B cell (primary cell): ENCODE results near the gene VPS41. TPM values are rescaled to one million over a fixed set of nuclear protein-coding genes. Genes with fewer than 3 reads are reported as not detected.

Experiments
- ATAC-seq: fragments of 200-7000 bp; cut with Tn5 transposase; one replicate; pipeline ENCODE4 v1.10.0; 2021; ENCODE audit warnings: low read depth, mild to moderate bottlenecking, moderate number of reproducible peaks, moderate library complexity
- CTCF ChIA-PET: fragments of 350-600 bp; sonication (Branson Sonifier 250); formaldehyde crosslinking; loops from one replicate; lab custom pipeline; 2021; ENCODE audit warnings: antibody characterized with exemption, inconsistent platforms; lab: Charles Lee
- POLR2A ChIA-PET: fragments of 350-600 bp; sonication (Branson Sonifier 250); formaldehyde crosslinking; loops from one replicate; lab custom pipeline; 2021; ENCODE audit warnings: antibody characterized with exemption; lab: Charles Lee
- DNase-seq: peaks from one replicate; pipeline ENCODE4 v3.0.0; 2013
- H2AFZ ChIP-seq: 2 replicates; pipeline ENCODE4 v1.6.1; 2012; ENCODE audit warnings: mild to moderate bottlenecking, low read depth, low read length; ENCODE audit not compliant: insufficient read depth, poor library complexity, severe bottlenecking
- H3K27ac ChIP-seq, 2 donors: 1 replicate in 1 of 2; 2 replicates in 1 of 2; pipeline ENCODE4 v1.5.1; 2012 to 2013; ENCODE audit warnings: low read length in 2 of 2, mild to moderate bottlenecking in 2 of 2, moderate library complexity in 1 of 2
- H3K27me3 ChIP-seq, 4 experiments: fragments of 200-600 bp in 1 of 4; sonication (generic) in 1 of 4; replicated peaks in 1 of 4; 1 replicate in 2 of 4; 2 replicates in 2 of 4; pipeline versions ENCODE4 v1.6.1 to v1.7.0; 2013 to 2016; ENCODE audit warnings: low read length in 3 of 4, mild to moderate bottlenecking in 2 of 4, mixed read lengths in 1 of 4, moderate library complexity in 1 of 4; ENCODE audit not compliant: insufficient read depth in 4 of 4, control insufficient read depth in 3 of 4; ENCODE audit errors: control extremely low read depth in 1 of 4
- H3K36me3 ChIP-seq, 2 experiments: replicated peaks in 1 of 2; 1 replicate in 1 of 2; 2 replicates in 1 of 2; pipeline versions ENCODE4 v1.6.1 to v1.7.1; 2013; ENCODE audit warnings: low read length in 1 of 2; ENCODE audit not compliant: insufficient read depth in 2 of 2, control insufficient read depth in 1 of 2; ENCODE audit errors: control extremely low read depth in 1 of 2, extremely low read depth in 1 of 2
- H3K4me1 ChIP-seq, 2 donors: fragments of 200-600 bp in 1 of 2; sonication (generic) in 1 of 2; 1 replicate in 1 of 2; 2 replicates in 1 of 2; pipeline versions ENCODE4 v1.5.1 to v1.6.1; 2013 to 2017; ENCODE audit warnings: low read length in 2 of 2; ENCODE audit not compliant: control insufficient read depth in 2 of 2, insufficient read depth in 2 of 2
- H3K4me2 ChIP-seq: replicated peaks from 2 replicates; pipeline ENCODE3; 2012; ENCODE audit warnings: mild to moderate bottlenecking, low read depth, low read length; ENCODE audit not compliant: poor library complexity, severe bottlenecking
- H3K4me3 ChIP-seq, 5 experiments: fragments of 200-600 bp in 1 of 5; sonication (generic) in 1 of 5; 1 replicate in 3 of 5; 2 replicates in 2 of 5; pipeline versions ENCODE4 v1.5.1 to v1.7.0; 2011 to 2016; ENCODE audit warnings: low read length in 4 of 5, mild to moderate bottlenecking in 4 of 5, low read depth in 2 of 5, control low read depth in 1 of 5, moderate library complexity in 1 of 5; ENCODE audit not compliant: insufficient read depth in 1 of 5; ENCODE audit errors: control extremely low read depth in 1 of 5, extremely low read depth in 1 of 5
- H3K79me2 ChIP-seq: fragments of 200-600 bp; sonication (generic); one replicate; pipeline ENCODE4 v1.6.0; 2016; ENCODE audit warnings: low read length; ENCODE audit not compliant: control insufficient read depth, insufficient read depth
- H3K9ac ChIP-seq: fragments of 200-600 bp; sonication (generic); 2 replicates; pipeline ENCODE4 v1.6.1; 2017; ENCODE audit warnings: mild to moderate bottlenecking, low read length, moderate library complexity
- H3K9me3 ChIP-seq, 3 donors: one replicate each; pipeline versions ENCODE4 v1.6.1 to v1.7.1; 2013; ENCODE audit warnings: low read length in 2 of 3; ENCODE audit not compliant: control insufficient read depth in 2 of 3, insufficient read depth in 1 of 3; ENCODE audit errors: control extremely low read depth in 1 of 3
- H4K20me1 ChIP-seq: 2 replicates; pipeline ENCODE4 v1.6.0; 2012; ENCODE audit warnings: mild to moderate bottlenecking, low read length; ENCODE audit not compliant: insufficient read depth, control insufficient read depth, poor library complexity, severe bottlenecking
- H3K27ac Mint-ChIP-seq: one replicate; pipeline ENCODE4 v1.8.0; 2021; ENCODE audit warnings: mixed read lengths
- H3K27me3 Mint-ChIP-seq: one replicate; pipeline ENCODE4 v1.8.0; 2021; ENCODE audit warnings: mixed read lengths
- H3K4me1 Mint-ChIP-seq: one replicate; pipeline ENCODE4 v1.8.0; 2021; ENCODE audit warnings: mixed read lengths
- H3K4me3 Mint-ChIP-seq: one replicate; pipeline ENCODE4 v1.8.0; 2021; ENCODE audit warnings: mixed read lengths
- H3K9me3 Mint-ChIP-seq: one replicate; pipeline ENCODE4 v1.8.0; 2022; ENCODE audit warnings: mixed read lengths; ENCODE audit not compliant: insufficient read depth
- CTCF ChIP-seq: fragments of 200-600 bp; IDR thresholded peaks from one replicate; pipeline ENCODE4 v1.8.0; 2022; ENCODE audit warnings: antibody characterized with exemption, mild to moderate bottlenecking
- EZH2 ChIP-seq: IDR thresholded peaks from 2 replicates; pipeline ENCODE4 v1.6.1; 2012; ENCODE audit warnings: borderline replicate concordance, low read depth, mild to moderate bottlenecking, moderate library complexity, low read length; ENCODE audit not compliant: insufficient read depth, poor library complexity, severe bottlenecking
- WGBS: methylation state at CpG from one replicate; pipeline ENCODE4 v1.1.5; 2013; ENCODE audit warnings: missing lambda C conversion rate; ENCODE audit not compliant: insufficient coverage; 5-methylcytosine and 5-hydroxymethylcytosine counted together
- intact Hi-C: fragments of 100-400 bp; cut with micrococcal nuclease; formaldehyde crosslinking; loops from one replicate; pipeline ENCODE4 v1.10.0; 2022
- polyA plus RNA-seq: library from polyadenylated mRNA; depleted of rRNA; stranded (reverse); fragments of >200 nt; gene quantifications from 2 replicates; pipeline ENCODE4 v1.2.3, GENCODE V29; 2012
- total RNA-seq, 2 donors: library from RNA; stranded (reverse); fragments of 120-200 nt in 1 of 2; gene quantifications; 1 replicate in 1 of 2; 2 replicates in 1 of 2; pipeline versions ENCODE4 v1.2.3 to v1.2.4, GENCODE V29; 2013 to 2022

Gene VPS41
- total and polyA plus RNA-seq, 2 donors (not counting 1 experiment from before 2014, with no cell fraction given) = 9.3 to 114 TPM

DNA sequence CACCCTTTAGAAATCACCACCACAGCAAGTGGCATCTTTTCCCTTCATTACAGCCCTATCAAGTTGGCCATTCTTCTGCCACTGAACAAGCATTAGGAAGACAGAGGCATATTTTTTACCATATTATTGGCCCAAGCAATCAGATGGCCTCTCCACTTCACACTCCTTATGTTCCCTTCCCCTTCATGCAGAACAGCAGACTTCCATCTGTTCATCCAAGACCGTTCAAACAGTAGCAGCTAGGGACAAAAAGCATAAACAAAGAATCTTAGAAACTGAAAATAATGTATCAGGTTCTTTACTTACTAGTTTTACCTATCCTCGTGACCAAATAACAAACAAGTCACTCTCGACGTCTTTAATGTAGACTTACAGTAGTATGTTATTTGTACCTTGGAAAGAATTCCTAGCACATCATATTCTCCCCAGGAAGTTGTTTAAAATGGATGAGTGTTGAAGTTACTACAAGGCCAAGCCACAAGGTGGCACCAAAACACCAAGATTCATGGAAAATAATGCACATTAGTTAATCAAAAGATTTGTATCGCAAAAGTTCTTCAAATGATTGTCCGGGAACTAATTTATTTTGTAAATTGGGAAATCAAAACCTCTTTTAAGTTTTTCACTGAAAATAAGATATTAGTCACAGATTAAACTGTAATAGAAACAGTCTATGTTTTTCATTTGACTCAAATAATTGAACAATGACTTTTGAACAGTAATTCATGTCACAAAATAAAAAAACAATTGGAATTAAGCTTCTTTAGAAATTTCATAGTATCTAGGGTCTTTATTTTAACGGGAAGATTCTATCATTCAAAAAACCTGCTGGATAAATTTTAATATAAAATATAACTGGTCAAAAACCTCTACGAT is 112.1 kb downstream of the VPS41 start:
- Histone ChIP-seq H3K27ac (no peak overlapping the region), H3K79me2 (no peaks in the 10 kb centered on the region), H3K9me3 (no peaks in the 10 kb centered on the region), H2AFZ (no peak overlapping the region), H3K27me3 (no peaks in the 10 kb centered on the region), H4K20me1 (no peaks in the 10 kb centered on the region), H3K4me3 (no peak overlapping the region), H3K4me2 (no peak overlapping the region), H3K9ac (no peak overlapping the region), H3K4me1 (no peaks in the 10 kb centered on the region), H3K36me3 (peaks cover 10 to 34% of the 10 kb centered on the region in 2 experiments)
- no peak overlapping the region for H3K27ac Mint-ChIP-seq
- POLR2A ChIA-PET = no interaction called here
- CTCF ChIA-PET = interaction anchor here (0.6 to 3.2 kb wide), 18 partner anchors 10 to 740 kb away, joined by 3 to 19 read pairs (median 4); no protein-coding TSS in a partner anchor
- peak; percentile 67 for DNase-seq
- no peaks in the 10 kb centered on the region for H3K9me3 Mint-ChIP-seq
- TF ChIP-seq EZH2 (no peak), CTCF (peak; percentile 96)
- no peaks in the 10 kb centered on the region for H3K27me3 Mint-ChIP-seq
- no peaks in the 10 kb centered on the region for H3K4me1 Mint-ChIP-seq
- no peak overlapping the region for H3K4me3 Mint-ChIP-seq
- intact Hi-C loops = loop anchor here (1.0 kb wide), 2 partner anchors 668 to 723 kb away; no protein-coding TSS in a partner anchor
- no CpG with 5 or more reads among the region's 8 CpGs for WGBS
- ATAC-seq = no peak

DNA sequence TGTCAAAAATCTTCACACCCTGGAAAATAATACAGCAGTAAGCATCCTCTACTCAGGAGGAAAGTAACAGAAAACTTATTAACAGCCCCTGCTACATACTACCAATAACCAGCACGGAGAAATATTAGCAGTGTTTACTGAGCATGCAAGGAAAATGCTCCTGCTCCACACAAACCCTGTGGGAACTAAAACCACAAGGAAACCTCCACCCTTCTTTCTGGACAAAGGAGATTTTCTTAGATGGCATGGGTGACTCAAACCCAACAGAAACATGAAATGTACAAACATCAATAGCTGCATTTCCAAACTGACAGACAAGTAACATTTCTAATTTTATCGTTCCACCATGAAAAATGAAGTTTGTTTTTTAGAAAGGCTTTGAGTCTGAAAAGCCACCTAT is 113.4 kb downstream of the VPS41 start:
- no CpG with 5 or more reads among the region's 2 CpGs for WGBS
- CTCF ChIA-PET = interaction anchor here (0.7 to 3.2 kb wide), 10 partner anchors 11 to 741 kb away, joined by 3 to 19 read pairs (median 5); partner anchors contain the start of gene VPS41
- H3K4me3 Mint-ChIP-seq = no peak overlapping the region

More for the DNA sequence above, 113.4 kb downstream of the VPS41 start:
- DNase-seq (no peak), ATAC-seq (no peak)
- no peak for TF ChIP-seq EZH2
- no peak for TF ChIP-seq CTCF
- Histone ChIP-seq H3K4me3 (no peak overlapping the region), H2AFZ (no peak overlapping the region), H3K79me2 (no peaks in the 10 kb centered on the region), H3K27ac (no peak overlapping the region), H3K9me3 (no peaks in the 10 kb centered on the region), H3K4me1 (no peaks in the 10 kb centered on the region), H3K27me3 (no peaks in the 10 kb centered on the region), H3K4me2 (no peak overlapping the region), H3K9ac (no peak overlapping the region), H3K36me3 (peaks cover 10 to 44% of the 10 kb centered on the region in 2 experiments), H4K20me1 (no peaks in the 10 kb centered on the region)
- POLR2A ChIA-PET = no interaction called here
- H3K27ac Mint-ChIP-seq = no peak overlapping the region
- no peaks in the 10 kb centered on the region for H3K4me1 Mint-ChIP-seq
- H3K27me3 Mint-ChIP-seq = no peaks in the 10 kb centered on the region
- no peaks in the 10 kb centered on the region for H3K9me3 Mint-ChIP-seq
- intact Hi-C loops = no loop called here
